ENCODE measurements around the gene OR51B5. TPM values are rescaled to one million over a fixed set of nuclear protein-coding genes. Genes with fewer than 3 reads are reported as not detected.

Gene OR51B5
- polyA plus RNA-seq, 3 donors: not detected

- H3K27me3 ChIP-seq (ENCODE audit: control insufficient read depth in 2 of 2, insufficient read depth in 2 of 2, low read length in 2 of 2): no peaks in the 10 kb centered on the region
- intact Hi-C loops (cut with micrococcal nuclease): no loop called here
- TF ChIP-seq CTCF (IDR thresholded peaks at IDR 0.05): no peak
These were observed 32.9 kb downstream of the OR51B5 start for GRCh38 chr11:5310423-5310822.

GRCh38 chr11:5307256-5308019, 35.9 kb downstream of the OR51B5 start:
- Histone ChIP-seq H3K27ac (ENCODE audit: low read depth in 1 of 2, low read length in 2 of 2) (no peak overlapping the region), H3K4me3 (replicated peaks in 1 of 3; ENCODE audit: low read depth in 2 of 3, low read length in 3 of 3) (no peak overlapping the region), H4K20me1 (ENCODE audit: insufficient read depth, low read length) (no peaks in the 10 kb centered on the region), H3K79me2 (ENCODE audit: insufficient read depth, low read length) (no peaks in the 10 kb centered on the region), H3K36me3 (replicated peaks in 1 of 2; ENCODE audit: control insufficient read depth in 1 of 2, insufficient read depth in 2 of 2, low read length in 2 of 2) (no peaks in the 10 kb centered on the region), H3K4me2 (replicated peaks; ENCODE audit: extremely low read depth, low read length, poor library complexity, severe bottlenecking) (no peak overlapping the region), H3K9me3 (replicated peaks in 1 of 2; ENCODE audit: control insufficient read depth in 1 of 2, insufficient read depth in 1 of 2, low read length in 2 of 2) (no peaks in the 10 kb centered on the region), H3K9ac (ENCODE audit: insufficient read depth, low read length, poor library complexity, severe bottlenecking) (no peak overlapping the region), H3K4me1 (ENCODE audit: control insufficient read depth in 1 of 2, insufficient read depth in 2 of 2, low read length in 2 of 2) (no peaks in the 10 kb centered on the region), H3K27me3 (ENCODE audit: control insufficient read depth in 2 of 2, insufficient read depth in 2 of 2, low read length in 2 of 2) (no peaks in the 10 kb centered on the region), H2AFZ (ENCODE audit: insufficient read depth, low read depth, low read length, poor library complexity, severe bottlenecking) (no peak overlapping the region)
- WGBS (ENCODE audit: insufficient coverage): no CpG with 5 or more reads among the region's 2 CpGs
- intact Hi-C loops (cut with micrococcal nuclease): no loop called here
- no peak overlapping the region for H3K27ac Mint-ChIP-seq
- H3K4me1 Mint-ChIP-seq: no peaks in the 10 kb centered on the region
- no peaks in the 10 kb centered on the region for H3K36me3 Mint-ChIP-seq
- no peak for DNase-seq
- peaks cover 0 to 2% (median 0%) of the 10 kb centered on the region in 3 donors for H3K27me3 Mint-ChIP-seq (ENCODE audit: low read depth in 3 of 3)
- no peak overlapping the region for H3K4me3 Mint-ChIP-seq
- TF ChIP-seq CTCF (IDR thresholded peaks at IDR 0.05): no peak
- peaks cover 0 to 10% (median 4%) of the 10 kb centered on the region in 7 donors for H3K9me3 Mint-ChIP-seq

More at GRCh38 chr11:5310423-5310822, 32.9 kb downstream of the OR51B5 start:
- WGBS (ENCODE audit: insufficient coverage): no CpG with 5 or more reads among the region's 1 CpG
- Histone ChIP-seq H3K36me3 (replicated peaks in 1 of 2; ENCODE audit: control insufficient read depth in 1 of 2, insufficient read depth in 2 of 2, low read length in 2 of 2) (no peaks in the 10 kb centered on the region), H3K9ac (ENCODE audit: insufficient read depth, low read length, poor library complexity, severe bottlenecking) (no peak overlapping the region), H2AFZ (ENCODE audit: insufficient read depth, low read depth, low read length, poor library complexity, severe bottlenecking) (no peak overlapping the region), H3K4me2 (replicated peaks; ENCODE audit: extremely low read depth, low read length, poor library complexity, severe bottlenecking) (no peak overlapping the region), H3K27ac (ENCODE audit: low read depth in 1 of 2, low read length in 2 of 2) (no peak overlapping the region), H3K9me3 (replicated peaks in 1 of 2; ENCODE audit: control insufficient read depth in 1 of 2, insufficient read depth in 1 of 2, low read length in 2 of 2) (no peaks in the 10 kb centered on the region), H3K4me1 (ENCODE audit: control insufficient read depth in 1 of 2, insufficient read depth in 2 of 2, low read length in 2 of 2) (no peaks in the 10 kb centered on the region), H3K4me3 (replicated peaks in 1 of 3; ENCODE audit: low read depth in 2 of 3, low read length in 3 of 3) (no peak overlapping the region), H3K79me2 (ENCODE audit: insufficient read depth, low read length) (no peaks in the 10 kb centered on the region), H4K20me1 (ENCODE audit: insufficient read depth, low read length) (no peaks in the 10 kb centered on the region)
- H3K4me3 Mint-ChIP-seq: no peak overlapping the region
- H3K36me3 Mint-ChIP-seq: no peaks in the 10 kb centered on the region
- peaks cover 0 to 6% (median 2%) of the 10 kb centered on the region in 7 donors for H3K9me3 Mint-ChIP-seq
- no peaks in the 10 kb centered on the region for H3K4me1 Mint-ChIP-seq
- H3K27me3 Mint-ChIP-seq (ENCODE audit: low read depth in 3 of 3): peaks cover 0 to under 1% (median 0%) of the 10 kb centered on the region in 3 donors
- no peak for DNase-seq
- no peak overlapping the region for H3K27ac Mint-ChIP-seq

All from CD14-positive monocyte (primary cell).